Thymus (tissue), 11 donors: ENCODE data around the gene UXS1. TPM values are rescaled to one million over a fixed set of nuclear protein-coding genes. Genes with fewer than 3 reads are reported as not detected.

Source experiments
- DNase-seq, 9 donors: peaks; one replicate each; pipeline ENCODE4 v3.0.0-alpha.2; 2013; ENCODE audit warnings: low spot score in 9 of 9, low read depth in 6 of 9, missing footprints in 1 of 9
- H3K27ac ChIP-seq, 2 donors: one replicate each; pipeline ENCODE4 v1.5.1; 2013; ENCODE audit warnings: control low read depth in 1 of 2, low read depth in 1 of 2, low read length in 1 of 2, mild to moderate bottlenecking in 1 of 2, moderate library complexity in 1 of 2
- H3K27me3 ChIP-seq, 2 donors: one replicate each; pipeline ENCODE4 v1.5.1; 2013; ENCODE audit warnings: low read length in 1 of 2; ENCODE audit not compliant: control insufficient read depth in 2 of 2, insufficient read depth in 1 of 2
- H3K36me3 ChIP-seq, 2 donors: one replicate each; pipeline ENCODE4 v1.5.1; 2013; ENCODE audit warnings: low read length in 1 of 2, mild to moderate bottlenecking in 1 of 2, moderate library complexity in 1 of 2; ENCODE audit not compliant: control insufficient read depth in 2 of 2, insufficient read depth in 2 of 2
- H3K4me1 ChIP-seq, 2 donors: one replicate each; pipeline ENCODE4 v1.5.1; 2013; ENCODE audit warnings: low read length in 2 of 2; ENCODE audit not compliant: control insufficient read depth in 2 of 2, insufficient read depth in 2 of 2
- H3K4me3 ChIP-seq, 2 donors: one replicate each; pipeline ENCODE4 v1.5.1; 2013; ENCODE audit warnings: low read length in 2 of 2, control low read depth in 1 of 2, mild to moderate bottlenecking in 1 of 2
- H3K9me3 ChIP-seq, 2 donors: one replicate each; pipeline ENCODE4 v1.5.1; 2013; ENCODE audit warnings: low read length in 1 of 2, mild to moderate bottlenecking in 1 of 2; ENCODE audit not compliant: control insufficient read depth in 2 of 2, insufficient read depth in 1 of 2
- WGBS: extraction: QIAGEN DNeasy Blood & Tissue Kit; methylation state at CpG from one replicate; pipeline ENCODE4 v1.1.7; 2013; 5-methylcytosine and 5-hydroxymethylcytosine counted together
- polyA plus RNA-seq: library from polyadenylated mRNA; stranded (reverse); fragments of 200-250 nt; gene quantifications from one replicate; pipeline ENCODE4 v1.2.3, GENCODE V29; 2013
- total RNA-seq: library from RNA; stranded (reverse); fragments of 120-200 nt; gene quantifications from one replicate; pipeline ENCODE4 v1.2.4, GENCODE V29; 2013
- donor health status: healthy.

The UXS1 gene
- total and polyA plus RNA-seq, 2 donors: 21.6 to 31.4 TPM

DNA sequence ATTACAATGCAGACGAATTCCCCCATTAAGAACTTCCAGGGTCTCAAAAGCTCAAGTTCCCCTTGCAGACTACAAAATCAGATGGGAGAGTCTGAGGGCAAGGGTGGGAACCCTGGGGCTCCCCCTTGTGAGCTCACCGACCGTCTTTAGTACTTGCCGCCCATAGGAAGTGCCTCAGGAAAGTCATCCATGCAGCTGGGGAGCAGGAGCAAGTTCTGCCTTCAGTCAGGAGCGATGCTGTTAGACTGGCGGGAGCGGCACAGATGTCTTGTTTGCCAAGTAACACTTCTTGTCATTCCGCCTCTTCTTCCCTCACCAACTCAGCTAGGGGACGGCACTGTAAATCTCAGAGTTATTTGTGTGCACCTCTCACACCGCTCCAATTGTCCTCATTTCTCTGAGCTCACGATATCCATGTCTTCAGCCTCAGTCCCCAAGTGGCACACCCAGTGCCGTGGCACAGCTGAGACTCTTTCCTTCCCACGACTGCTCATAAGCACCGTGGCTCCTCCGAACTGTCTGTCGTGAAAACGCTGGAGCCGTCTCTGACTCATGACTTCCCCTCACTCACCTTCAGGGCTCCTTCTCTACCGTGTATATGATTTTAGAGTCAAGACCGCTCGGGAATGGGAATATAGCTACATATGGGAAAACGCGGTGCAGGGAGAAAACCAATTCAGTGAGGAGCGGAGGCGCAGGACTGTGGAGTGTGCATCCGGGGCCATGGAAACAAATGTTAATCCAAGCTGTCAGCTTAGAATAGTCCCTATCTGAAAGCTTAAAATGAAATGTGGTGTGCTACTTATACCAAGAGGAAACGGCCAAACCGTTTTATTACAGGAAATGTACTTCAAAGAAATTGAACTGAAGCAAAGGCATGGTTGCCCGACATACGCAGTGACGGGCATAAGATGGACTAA, 34.0 kb downstream of the UXS1 start:
- H3K4me1 ChIP-seq: peaks cover 9 to 45% of the 10 kb centered on the region in 2 donors
- WGBS: 6% methylated on average over 31 of the region's 31 CpGs
- no peaks in the 10 kb centered on the region for H3K27me3 ChIP-seq
- H3K4me3 ChIP-seq: peak overlapping the region; percentile 49 to 58
- peaks cover 0 to 29% of the 10 kb centered on the region in 2 donors for H3K36me3 ChIP-seq
- peak in 8 of 9 donors; percentile 30 to 74 (median 43) for DNase-seq
- H3K9me3 ChIP-seq: no peaks in the 10 kb centered on the region
- peak overlapping the region; percentile 84 to 86 for H3K27ac ChIP-seq

DNA sequence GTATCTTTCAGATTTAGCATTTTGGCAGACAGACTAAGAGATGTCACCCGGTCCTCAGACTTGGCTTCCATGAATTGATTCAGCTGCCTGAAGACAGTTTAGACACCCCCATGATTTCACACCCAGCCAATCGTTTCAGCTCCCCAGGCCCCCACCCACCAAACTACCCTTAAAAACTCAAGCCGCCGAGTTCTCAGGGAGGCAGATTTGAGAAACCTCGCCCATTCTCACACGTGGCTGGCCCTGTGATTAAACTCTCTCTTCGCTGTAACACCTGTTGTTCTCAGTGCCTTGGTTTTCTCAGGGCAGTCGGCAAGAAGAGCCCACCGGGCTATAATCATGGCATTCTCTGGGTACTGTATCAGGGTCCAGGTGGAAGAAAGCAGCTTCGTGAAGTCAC, 35.2 kb downstream of the UXS1 start:
- WGBS: 70% methylated on average over 10 of the region's 10 CpGs
- Histone ChIP-seq H3K9me3 (peaks cover 3 to 4% of the 10 kb centered on the region in 2 donors), H3K27me3 (no peaks in the 10 kb centered on the region), H3K27ac (no peak overlapping the region), H3K36me3 (peaks cover 7 to 42% of the 10 kb centered on the region in 2 donors), H3K4me1 (peaks cover 9 to 37% of the 10 kb centered on the region in 2 donors), H3K4me3 (no peak overlapping the region)
- peak in 1 of 9 donors; percentile 40 for DNase-seq

DNA sequence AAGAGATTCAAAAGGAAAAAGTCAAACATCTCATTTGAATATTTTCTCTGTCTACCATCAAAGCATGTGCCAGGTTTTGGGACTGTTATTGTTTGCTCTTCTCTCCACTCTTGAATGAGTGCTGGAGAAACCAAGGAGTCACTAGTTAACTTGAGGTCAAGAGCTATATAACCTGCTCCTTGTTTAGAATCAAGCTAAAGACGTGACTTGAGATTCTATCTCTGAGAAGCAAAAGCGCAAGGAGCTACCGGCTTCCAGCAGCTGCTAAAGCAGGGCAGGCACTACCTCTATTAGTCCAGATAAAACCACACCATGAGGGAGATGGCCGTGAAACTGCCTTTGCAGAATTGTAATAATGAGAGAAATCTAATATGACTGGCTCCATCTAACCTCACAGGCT, 36.0 kb downstream of the UXS1 start:
- 87% methylated on average over 4 of the region's 4 CpGs for WGBS
- Histone ChIP-seq H3K4me3 (no peak overlapping the region), H3K36me3 (peaks cover 7 to 42% of the 10 kb centered on the region in 2 donors), H3K9me3 (peaks cover 3 to 5% of the 10 kb centered on the region in 2 donors), H3K27me3 (no peaks in the 10 kb centered on the region), H3K27ac (no peak overlapping the region), H3K4me1 (peaks cover 9 to 37% of the 10 kb centered on the region in 2 donors)
- no peak for DNase-seq

DNA sequence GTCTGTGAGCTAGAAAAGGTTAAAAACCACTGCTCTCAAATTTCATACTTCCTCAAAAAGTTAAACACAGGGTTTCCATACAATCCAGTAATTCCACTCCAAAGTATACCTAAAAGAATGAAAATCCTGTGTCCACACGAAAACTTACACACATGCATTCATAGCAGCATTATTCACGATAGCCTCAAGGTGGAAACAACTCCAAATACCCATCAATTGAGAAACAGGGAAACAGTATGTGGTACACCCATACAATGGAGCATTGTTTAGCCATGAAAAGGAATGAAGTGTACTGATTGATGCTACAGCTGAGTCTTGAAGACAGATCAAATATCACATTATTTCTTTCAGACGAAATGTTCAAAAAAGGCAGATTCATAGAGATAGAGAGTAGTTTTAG, 36.7 kb downstream of the UXS1 start:
- 81% methylated on average over 3 of the region's 3 CpGs for WGBS

DNA sequence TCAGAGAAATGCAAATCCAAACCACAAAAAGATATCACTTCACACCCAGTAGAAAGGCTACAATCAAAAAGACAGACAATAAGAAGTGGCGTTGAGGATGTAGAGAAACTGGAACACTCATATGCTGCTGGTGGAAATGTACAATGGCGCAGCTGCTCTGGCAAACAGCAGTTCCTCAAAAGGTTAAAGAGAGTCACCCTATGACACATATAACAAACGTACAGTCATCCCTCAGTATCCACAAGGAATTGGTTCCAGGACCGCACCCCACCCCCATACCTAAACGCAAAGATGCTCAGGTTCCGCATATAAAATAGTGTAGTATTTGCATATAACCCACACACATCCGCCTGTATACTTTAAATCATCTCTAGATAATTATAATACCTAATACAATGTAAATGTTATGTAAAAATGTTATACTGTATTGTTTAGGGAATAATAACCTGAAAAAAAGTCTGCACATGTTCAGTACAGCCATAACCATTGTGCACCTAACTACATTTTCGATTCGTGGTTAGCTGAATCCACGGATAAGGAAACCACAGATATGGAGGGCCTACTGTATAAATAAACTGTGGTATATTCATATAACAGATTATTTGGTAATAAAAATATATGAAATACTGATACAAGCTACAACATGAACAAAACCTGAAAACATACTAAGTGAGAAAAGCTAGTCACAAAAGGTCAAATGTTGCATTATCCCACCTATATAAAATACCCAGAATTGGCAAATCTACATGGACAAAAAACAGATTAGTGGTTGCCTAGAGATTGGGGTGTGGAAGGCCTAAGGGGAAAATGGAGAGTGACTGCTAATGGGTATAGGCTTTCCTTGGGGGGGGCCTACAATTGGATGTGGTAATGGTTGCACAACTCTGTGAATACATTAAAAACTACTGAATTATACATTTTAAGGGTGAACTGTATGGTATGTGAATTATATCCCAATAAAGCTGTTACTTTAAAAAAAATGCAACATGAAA, 37.5 kb downstream of the UXS1 start:
- H3K36me3 ChIP-seq: peaks cover 7 to 40% of the 10 kb centered on the region in 2 donors
- no peak overlapping the region for H3K27ac ChIP-seq
- no peaks in the 10 kb centered on the region for H3K27me3 ChIP-seq
- H3K4me1 ChIP-seq: peaks cover 9 to 34% of the 10 kb centered on the region in 2 donors
- no peak for DNase-seq
- peaks cover 3 to 6% of the 10 kb centered on the region in 2 donors for H3K9me3 ChIP-seq
- 81% methylated on average over 10 of the region's 10 CpGs for WGBS
- H3K4me3 ChIP-seq: no peak overlapping the region

More for the DNA sequence above, 36.7 kb downstream of the UXS1 start:
- Histone ChIP-seq H3K4me3 (no peak overlapping the region), H3K27me3 (no peaks in the 10 kb centered on the region), H3K4me1 (peaks cover 9 to 37% of the 10 kb centered on the region in 2 donors), H3K27ac (no peak overlapping the region), H3K36me3 (peaks cover 7 to 38% of the 10 kb centered on the region in 2 donors), H3K9me3 (peaks cover 3 to 6% of the 10 kb centered on the region in 2 donors)
- DNase-seq: no peak

DNA sequence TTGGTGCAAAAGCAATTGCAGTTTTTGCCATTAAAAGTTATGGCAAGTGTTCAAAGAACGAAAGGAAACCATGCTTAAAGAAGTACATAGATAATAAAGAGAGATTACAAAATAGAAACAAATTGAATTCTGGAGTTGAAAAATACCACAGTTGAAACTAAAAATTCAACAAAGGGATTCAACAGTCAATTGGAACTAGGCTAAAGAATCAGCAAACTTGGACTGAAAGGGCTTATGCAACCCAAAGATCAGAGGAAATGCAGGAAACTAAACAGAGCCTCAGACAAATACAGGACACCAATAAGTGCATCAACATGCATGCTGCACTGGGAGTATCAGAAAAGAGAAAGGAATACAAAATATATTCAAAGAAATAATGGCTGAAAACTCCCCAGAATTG, 40.3 kb downstream of the UXS1 start:
- Histone ChIP-seq H3K9me3 (peaks cover 3 to 6% of the 10 kb centered on the region in 2 donors), H3K4me3 (no peak overlapping the region), H3K27me3 (no peaks in the 10 kb centered on the region), H3K27ac (no peak overlapping the region), H3K4me1 (peaks cover 0 to 8% of the 10 kb centered on the region in 2 donors), H3K36me3 (peaks cover 7 to 49% of the 10 kb centered on the region in 2 donors)
- DNase-seq: no peak
- WGBS: 96% methylated on average over 1 of the region's 1 CpG

DNA sequence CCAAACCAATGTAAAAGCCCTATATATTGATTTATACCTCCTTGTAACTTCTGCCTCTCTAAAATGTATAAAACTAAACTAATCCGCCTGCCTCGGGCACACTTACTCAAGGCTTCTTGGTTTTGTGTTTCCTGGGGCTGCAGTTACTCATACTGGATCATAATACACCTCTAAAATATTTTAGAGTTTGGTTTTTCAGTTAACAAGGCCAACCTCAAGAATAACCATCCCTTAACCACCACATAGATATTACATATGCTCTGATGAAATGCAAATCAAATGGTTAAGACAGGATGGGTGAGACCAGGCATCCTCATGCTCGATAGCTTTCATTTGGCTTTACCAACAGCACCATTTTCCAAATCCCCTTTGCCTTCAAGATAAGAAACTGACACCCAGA, 46.4 kb downstream of the UXS1 start:
- no peaks in the 10 kb centered on the region for H3K4me1 ChIP-seq
- H3K36me3 ChIP-seq: peaks cover 6 to 38% of the 10 kb centered on the region in 2 donors
- DNase-seq: no peak
- H3K27me3 ChIP-seq: no peaks in the 10 kb centered on the region
- no peak overlapping the region for H3K27ac ChIP-seq
- 96% methylated on average over 3 of the region's 3 CpGs for WGBS
- peaks cover 0 to 3% of the 10 kb centered on the region in 2 donors for H3K9me3 ChIP-seq
- no peak overlapping the region for H3K4me3 ChIP-seq

DNA sequence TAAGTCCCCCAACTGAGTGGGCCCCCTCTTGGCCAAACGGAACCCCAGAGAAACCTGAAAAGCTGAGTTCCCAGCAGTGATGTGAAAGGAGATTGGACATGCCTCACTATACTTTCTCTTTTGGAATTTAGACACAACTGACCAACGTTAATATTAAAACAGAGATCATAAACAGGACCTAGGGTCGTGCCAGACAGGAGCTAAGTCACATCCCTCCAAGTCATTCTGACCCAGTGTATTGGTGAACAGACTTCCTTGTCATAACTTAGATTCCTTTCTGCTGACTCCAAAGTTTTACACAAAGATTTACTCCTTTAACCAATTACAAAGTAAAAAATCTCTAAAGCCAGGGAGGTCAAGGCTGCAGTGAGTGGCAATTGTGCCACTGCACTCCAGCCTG, 46.9 kb downstream of the UXS1 start:
- Histone ChIP-seq H3K27me3 (no peaks in the 10 kb centered on the region), H3K9me3 (peaks cover 0 to 3% of the 10 kb centered on the region in 2 donors), H3K36me3 (peaks cover 9 to 42% of the 10 kb centered on the region in 2 donors), H3K4me1 (no peaks in the 10 kb centered on the region), H3K27ac (no peak overlapping the region), H3K4me3 (no peak overlapping the region)
- 95% methylated on average over 3 of the region's 3 CpGs for WGBS
- no peak for DNase-seq
